Fibroblast of lung (primary cell): ENCODE measurements around the gene SLC16A10. TPM values are rescaled to one million over a fixed set of nuclear protein-coding genes. Genes with fewer than 3 reads are reported as not detected.

Experiments
- DNase-seq, 2 donors: peaks; one replicate each; pipeline versions ENCODE4 v3.0.0 to v3.0.0-alpha.2; 2010; ENCODE audit warnings: low read depth in 2 of 2
- H2AFZ ChIP-seq: 2 replicates; pipeline ENCODE4 v1.5.1; 2012; ENCODE audit warnings: low read length, control low read depth, inconsistent platforms
- H3K27ac ChIP-seq: 2 replicates; pipeline ENCODE4 v1.5.1; 2011; ENCODE audit warnings: low read length, control low read depth; ENCODE audit not compliant: insufficient read depth
- H3K27me3 ChIP-seq: 2 replicates; pipeline ENCODE4 v1.5.1; 2011; ENCODE audit warnings: mild to moderate bottlenecking, low read length; ENCODE audit not compliant: control insufficient read depth, insufficient read depth
- H3K36me3 ChIP-seq: 2 replicates; pipeline ENCODE4 v1.5.1; 2011; ENCODE audit warnings: low read length; ENCODE audit not compliant: control insufficient read depth, insufficient read depth
- H3K4me1 ChIP-seq: 2 replicates; pipeline ENCODE4 v1.5.1; 2011; ENCODE audit warnings: low read length; ENCODE audit not compliant: control insufficient read depth, insufficient read depth; ENCODE audit errors: extremely low read depth
- H3K4me2 ChIP-seq: 2 replicates; pipeline ENCODE4 v1.5.1; 2011; ENCODE audit warnings: low read length, control low read depth; ENCODE audit not compliant: insufficient read depth; ENCODE audit errors: extremely low read depth
- H3K4me3 ChIP-seq, 4 experiments: fragments of 200-600 bp in 1 of 4; sonication (generic) in 1 of 4; replicated peaks in 1 of 4; 2 replicates each; pipeline ENCODE4 v1.5.1; 2011 to 2016; ENCODE audit warnings: low read length in 4 of 4, low read depth in 3 of 4, mild to moderate bottlenecking in 3 of 4, control low read depth in 2 of 4, inconsistent platforms in 1 of 4, mixed read lengths in 1 of 4; ENCODE audit not compliant: insufficient read depth in 1 of 4; ENCODE audit errors: control extremely low read depth in 1 of 4
- H3K79me2 ChIP-seq: 2 replicates; pipeline ENCODE4 v1.5.1; 2012; ENCODE audit warnings: mild to moderate bottlenecking, low read length, inconsistent platforms; ENCODE audit not compliant: control insufficient read depth, insufficient read depth
- H3K9ac ChIP-seq: 2 replicates; pipeline ENCODE4 v1.5.1; 2011; ENCODE audit warnings: mild to moderate bottlenecking, low read length, control low read depth; ENCODE audit not compliant: insufficient read depth
- H3K9me3 ChIP-seq: 2 replicates; pipeline ENCODE4 v1.5.1; 2012; ENCODE audit warnings: low read depth, low read length; ENCODE audit not compliant: control insufficient read depth, insufficient read depth
- H4K20me1 ChIP-seq: 2 replicates; pipeline ENCODE4 v1.5.1; 2011; ENCODE audit warnings: low read length; ENCODE audit not compliant: control insufficient read depth, insufficient read depth; ENCODE audit errors: extremely low read depth
- EZH2 ChIP-seq: IDR thresholded peaks from 2 replicates; pipeline ENCODE4 v1.5.1; 2012; ENCODE audit warnings: low read length, control low read depth, mild to moderate bottlenecking; ENCODE audit errors: missing control alignments
- polyA plus RNA-seq, 2 donors: library from polyadenylated mRNA; depleted of rRNA in 1 of 2; stranded (reverse) in 1 of 2; unstranded in 1 of 2; fragments of >200 nt; gene quantifications; 2 replicates each; pipeline ENCODE4 v1.2.1, GENCODE V29; 2011 to 2012; ENCODE audit warnings: missing spikeins in 1 of 2
- total RNA-seq: library from RNA; depleted of rRNA; stranded (reverse); fragments of >200 nt; gene quantifications from 2 replicates; pipeline ENCODE4 v1.2.1, GENCODE V29; 2014
- TF ChIP-seq, protein P1 (sequence below), 2 donors: IDR thresholded peaks in 1 of 2; conservative IDR thresholded peaks in 1 of 2; 1 replicate in 1 of 2; 2 replicates in 1 of 2; pipeline ENCODE4 v1.5.1; 2011 to 2012; ENCODE audit warnings: low read length in 2 of 2, control low read depth in 1 of 2, inconsistent platforms in 1 of 2, low read depth in 1 of 2, mild to moderate bottlenecking in 1 of 2

Gene SLC16A10
- total and polyA plus RNA-seq, 2 donors (not counting 1 experiment from before 2014, with no cell fraction given): not detected

DNA sequence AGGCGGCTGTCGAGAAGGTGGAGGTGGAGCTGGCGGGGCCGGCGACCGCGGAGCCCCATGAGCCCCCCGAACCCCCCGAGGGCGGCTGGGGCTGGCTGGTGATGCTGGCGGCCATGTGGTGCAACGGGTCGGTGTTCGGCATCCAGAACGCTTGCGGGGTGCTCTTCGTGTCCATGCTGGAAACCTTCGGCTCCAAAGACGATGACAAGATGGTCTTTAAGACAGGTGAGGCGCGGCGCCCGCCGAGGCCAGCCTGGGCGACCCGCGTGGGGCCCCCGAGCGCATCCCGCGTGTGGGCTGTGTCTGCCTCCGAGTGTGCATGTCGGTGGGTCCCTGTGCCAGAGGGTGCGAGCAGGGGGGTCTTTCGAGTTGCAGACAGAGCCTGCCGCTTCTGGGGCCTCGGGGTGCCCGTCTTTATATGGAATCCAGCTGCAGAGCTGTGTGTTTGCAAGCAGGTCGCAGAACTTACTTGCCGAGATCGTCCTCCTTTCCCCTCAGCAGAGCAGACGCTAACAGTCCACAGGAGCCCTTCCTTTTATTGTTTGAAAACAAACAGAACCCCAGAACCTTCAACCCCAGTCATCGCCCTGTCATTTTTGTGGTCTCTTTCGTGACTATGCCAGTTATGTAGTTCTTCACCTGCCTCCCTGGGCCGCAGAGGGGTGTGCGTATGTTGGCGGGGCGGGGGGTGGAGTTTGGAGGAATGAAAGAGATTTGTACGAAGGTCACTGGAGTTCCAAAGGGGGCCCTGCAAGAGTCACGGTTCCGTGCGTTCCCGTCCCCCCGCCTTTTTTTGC is 766 bp downstream of the SLC16A10 start:
- H3K36me3 ChIP-seq: no peaks in the 10 kb centered on the region
- no peaks in the 10 kb centered on the region for H4K20me1 ChIP-seq
- H3K27me3 ChIP-seq: peaks cover 37% of the 10 kb centered on the region
- TF ChIP-seq, protein P1, sequence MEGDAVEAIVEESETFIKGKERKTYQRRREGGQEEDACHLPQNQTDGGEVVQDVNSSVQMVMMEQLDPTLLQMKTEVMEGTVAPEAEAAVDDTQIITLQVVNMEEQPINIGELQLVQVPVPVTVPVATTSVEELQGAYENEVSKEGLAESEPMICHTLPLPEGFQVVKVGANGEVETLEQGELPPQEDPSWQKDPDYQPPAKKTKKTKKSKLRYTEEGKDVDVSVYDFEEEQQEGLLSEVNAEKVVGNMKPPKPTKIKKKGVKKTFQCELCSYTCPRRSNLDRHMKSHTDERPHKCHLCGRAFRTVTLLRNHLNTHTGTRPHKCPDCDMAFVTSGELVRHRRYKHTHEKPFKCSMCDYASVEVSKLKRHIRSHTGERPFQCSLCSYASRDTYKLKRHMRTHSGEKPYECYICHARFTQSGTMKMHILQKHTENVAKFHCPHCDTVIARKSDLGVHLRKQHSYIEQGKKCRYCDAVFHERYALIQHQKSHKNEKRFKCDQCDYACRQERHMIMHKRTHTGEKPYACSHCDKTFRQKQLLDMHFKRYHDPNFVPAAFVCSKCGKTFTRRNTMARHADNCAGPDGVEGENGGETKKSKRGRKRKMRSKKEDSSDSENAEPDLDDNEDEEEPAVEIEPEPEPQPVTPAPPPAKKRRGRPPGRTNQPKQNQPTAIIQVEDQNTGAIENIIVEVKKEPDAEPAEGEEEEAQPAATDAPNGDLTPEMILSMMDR (conservative IDR thresholded peaks at IDR 0.05 in 1 of 2, IDR thresholded peaks at IDR 0.05 in 1 of 2; ENCODE audit: low read depth in 1 of 2, low read length in 2 of 2): no peak
- peak; percentile 89 for TF ChIP-seq EZH2
- H3K4me2 ChIP-seq: peak overlapping the region; percentile 85
- H3K27ac ChIP-seq: no peak overlapping the region
- peak in 1 of 2 donors; percentile 11 for DNase-seq
- H3K4me1 ChIP-seq: no peaks in the 10 kb centered on the region
- H2AFZ ChIP-seq: no peak overlapping the region
- no peak overlapping the region for H3K9ac ChIP-seq
- H3K4me3 ChIP-seq: peak overlapping the region in 1 of 4 experiments; percentile 29
- no peaks in the 10 kb centered on the region for H3K79me2 ChIP-seq
- no peaks in the 10 kb centered on the region for H3K9me3 ChIP-seq

DNA sequence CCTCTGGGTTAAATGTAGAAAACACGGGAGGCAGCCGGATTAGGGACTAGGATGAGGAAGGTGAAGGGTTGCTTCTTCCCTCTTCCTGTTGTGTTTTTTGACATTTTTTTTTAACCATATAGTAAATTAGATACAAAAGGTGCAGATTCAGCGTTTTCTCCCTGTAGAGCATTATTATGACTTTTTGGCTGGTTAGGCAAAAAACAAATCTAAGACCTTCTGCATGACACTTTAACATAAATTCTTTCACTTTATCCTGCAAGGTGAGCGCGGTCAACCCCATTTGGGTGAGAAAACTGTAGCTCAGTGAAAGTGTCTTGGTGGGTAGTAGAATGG is 1.3 kb downstream of the SLC16A10 start:
- Histone ChIP-seq H3K4me2 (peak overlapping the region; percentile 85), H3K79me2 (no peaks in the 10 kb centered on the region), H3K4me3 (no peak overlapping the region), H3K27ac (no peak overlapping the region), H4K20me1 (no peaks in the 10 kb centered on the region), H3K9ac (no peak overlapping the region), H3K4me1 (no peaks in the 10 kb centered on the region), H3K9me3 (no peaks in the 10 kb centered on the region), H3K36me3 (no peaks in the 10 kb centered on the region), H2AFZ (no peak overlapping the region), H3K27me3 (peaks cover 37% of the 10 kb centered on the region)
- no peak for DNase-seq
- no peak for TF ChIP-seq EZH2
- TF ChIP-seq, protein P1 (conservative IDR thresholded peaks at IDR 0.05 in 1 of 2, IDR thresholded peaks at IDR 0.05 in 1 of 2; ENCODE audit: low read depth in 1 of 2, low read length in 2 of 2): no peak

DNA sequence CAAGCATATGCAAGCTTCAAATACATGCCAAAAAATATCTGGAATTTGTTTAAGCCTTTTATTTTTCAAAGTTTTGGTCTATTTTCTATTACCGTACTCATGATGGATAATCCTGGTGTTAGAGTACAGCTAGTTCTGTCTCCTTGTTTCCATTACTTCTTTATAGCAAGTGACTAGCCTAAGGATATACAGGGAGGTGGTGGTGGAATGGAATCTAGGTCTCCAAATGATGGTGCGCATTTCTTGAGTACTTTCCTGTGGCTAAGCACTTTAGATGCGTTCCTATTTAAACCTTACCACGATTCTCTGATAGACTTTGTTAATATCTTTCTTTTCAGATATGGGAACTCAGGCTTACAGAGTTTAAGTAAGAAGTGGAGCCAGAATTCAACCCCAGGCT is 3.5 kb downstream of the SLC16A10 start:
- Histone ChIP-seq H4K20me1 (no peaks in the 10 kb centered on the region), H3K4me2 (no peak overlapping the region), H3K4me1 (no peaks in the 10 kb centered on the region), H3K9me3 (no peaks in the 10 kb centered on the region), H3K79me2 (no peaks in the 10 kb centered on the region), H2AFZ (no peak overlapping the region), H3K27ac (no peak overlapping the region), H3K36me3 (no peaks in the 10 kb centered on the region), H3K9ac (no peak overlapping the region), H3K27me3 (peaks cover 41% of the 10 kb centered on the region), H3K4me3 (no peak overlapping the region)
- no peak for DNase-seq
- TF ChIP-seq EZH2: no peak
- TF ChIP-seq, protein P1 (conservative IDR thresholded peaks at IDR 0.05 in 1 of 2, IDR thresholded peaks at IDR 0.05 in 1 of 2; ENCODE audit: low read depth in 1 of 2, low read length in 2 of 2): no peak
